HG03558 (cell line): ENCODE results near the gene GABRE.
"Not testable (repeated sequence)": the region's sequence is repeated elsewhere in the genome, so short reads cannot be mapped to it uniquely, and the experiment has no call there.

Experiments used
- ATAC-seq: cut with Tn5 transposase; IDR thresholded peaks from one replicate; pipeline ENCODE4 v1.9.1; 2021; ENCODE audit warnings: moderate number of reproducible peaks; ENCODE audit not compliant: unreplicated experiment; ENCODE audit errors: extremely low read depth

GABRE gene

DNA sequence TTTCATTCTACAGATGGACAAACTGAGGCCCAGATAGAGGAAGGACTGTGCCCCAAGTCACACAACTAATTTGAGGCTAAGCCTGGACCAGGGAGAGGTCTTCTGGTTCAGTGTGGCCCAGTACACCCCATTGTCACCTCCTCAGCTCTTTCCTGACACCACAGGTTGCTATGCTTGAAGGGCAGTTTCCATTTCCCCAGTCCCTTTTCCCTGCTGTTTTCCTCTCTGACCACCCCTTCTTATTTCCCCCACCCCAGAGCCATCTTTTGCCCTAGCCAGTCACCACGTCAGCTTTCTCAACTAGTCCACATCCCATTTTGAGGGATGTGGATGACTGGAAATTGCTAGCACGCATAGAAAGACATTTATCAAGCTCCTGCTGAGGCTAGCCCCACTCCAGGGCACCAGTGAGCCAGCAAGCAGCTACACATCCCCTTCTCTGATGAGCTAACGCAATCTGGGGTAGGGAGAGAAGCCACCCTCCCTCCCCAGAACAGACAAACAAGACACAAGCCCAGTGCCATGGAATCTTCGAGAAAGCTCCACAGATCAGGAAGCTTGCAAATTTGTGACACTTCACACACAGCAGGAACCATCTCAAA is 1.3 kb downstream of the GABRE start:
- ATAC-seq = no peak

DNA sequence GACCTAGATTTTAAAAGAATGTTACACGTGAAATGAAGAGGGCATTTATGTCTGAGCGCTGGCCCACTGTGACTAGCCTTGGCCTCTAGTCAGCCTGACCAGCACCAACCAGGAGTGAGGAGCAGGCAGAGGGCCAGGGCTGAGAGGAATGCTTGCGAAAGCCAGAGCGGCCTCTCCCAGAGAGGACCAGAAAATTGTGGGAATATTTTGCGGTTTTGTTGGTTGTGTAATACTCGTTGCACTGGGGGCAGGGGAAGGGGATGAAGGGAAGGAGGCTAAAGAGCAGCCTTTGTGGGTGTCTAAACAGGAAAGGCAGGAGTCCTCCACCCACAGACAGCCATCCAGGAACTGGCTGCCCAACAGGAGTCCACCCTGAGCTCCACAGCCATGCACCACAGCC is 3.8 kb downstream of the GABRE start:
- ATAC-seq = no peak

DNA sequence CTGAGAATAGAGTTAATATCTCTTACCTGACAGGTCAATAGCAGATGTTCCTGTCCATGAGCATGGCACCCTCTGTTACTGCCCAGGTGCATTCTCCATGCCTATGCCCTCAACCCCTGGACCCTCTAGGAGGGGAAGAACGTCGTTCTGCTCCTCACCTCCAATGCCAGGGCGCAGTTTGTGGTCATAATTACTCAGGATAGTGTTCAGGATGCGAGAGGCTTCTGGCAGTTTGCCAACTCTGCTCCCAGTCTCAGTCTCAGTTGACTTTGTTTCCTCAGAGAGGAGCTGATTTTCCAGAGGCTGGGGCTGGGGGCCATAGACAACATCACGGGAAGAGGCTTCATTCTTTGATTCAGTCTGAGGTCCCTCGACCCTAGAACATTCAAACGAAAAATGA is 4.4 kb downstream of the GABRE start:
- ATAC-seq = no peak

DNA sequence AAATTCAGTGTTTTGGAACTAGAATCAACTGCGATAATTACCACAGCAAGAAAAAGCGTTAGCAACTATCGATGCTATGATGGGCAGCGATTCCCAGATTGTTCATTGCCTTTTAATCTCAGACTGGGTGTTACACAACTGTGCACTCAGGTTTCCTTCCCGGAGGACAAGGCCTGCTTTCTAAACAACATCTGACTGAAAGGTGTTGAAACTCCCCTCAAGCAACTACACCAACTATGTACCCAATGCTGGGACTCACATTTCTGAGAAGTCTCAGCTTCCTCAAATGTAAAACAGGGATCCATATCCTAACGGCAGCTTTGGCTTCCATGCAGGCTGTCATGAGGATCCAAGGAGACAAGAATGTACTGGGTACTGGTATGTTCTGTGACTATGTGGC is 8.2 kb downstream of the GABRE start:
- no peak for ATAC-seq

DNA sequence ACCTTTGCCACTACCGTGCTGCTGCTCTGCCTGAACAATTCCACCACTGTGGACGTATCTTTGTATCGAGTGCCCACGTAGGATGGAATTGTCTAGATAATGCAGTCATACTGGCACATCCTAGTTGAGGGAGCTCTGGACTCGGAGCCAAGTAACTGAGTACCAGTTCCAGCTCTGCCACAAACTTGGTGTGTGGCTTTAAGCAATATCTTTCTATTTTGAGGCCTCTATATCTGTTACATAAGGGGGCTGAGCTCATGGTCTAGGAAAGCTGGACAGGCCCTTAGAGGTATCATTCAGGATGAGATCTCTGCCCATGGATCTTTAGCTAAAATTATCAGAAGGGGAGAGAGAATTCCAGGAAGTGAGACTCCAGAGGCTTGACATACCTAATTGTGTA is 12.4 kb downstream of the GABRE start:
- no peak for ATAC-seq

DNA sequence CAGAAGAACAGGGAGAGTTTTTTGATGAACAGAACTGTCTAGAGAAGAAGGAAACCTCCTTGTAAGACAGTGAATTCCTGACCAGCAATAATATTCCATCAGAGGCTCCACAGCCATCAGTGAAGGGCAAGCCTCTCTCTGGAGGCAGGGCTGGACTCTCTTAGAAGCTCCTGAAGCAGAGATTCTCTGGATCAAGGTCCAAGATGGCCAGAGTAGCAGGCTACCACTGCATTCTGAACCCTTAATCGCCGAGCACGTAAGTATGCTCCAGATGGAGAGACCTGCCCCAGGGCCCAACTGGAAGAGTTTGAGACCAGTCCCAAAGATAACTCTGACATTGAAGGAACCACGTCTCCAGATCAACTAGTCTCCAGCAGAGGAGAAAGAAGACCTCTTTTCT is 16.4 kb downstream of the GABRE start:
- ATAC-seq = no peak

DNA sequence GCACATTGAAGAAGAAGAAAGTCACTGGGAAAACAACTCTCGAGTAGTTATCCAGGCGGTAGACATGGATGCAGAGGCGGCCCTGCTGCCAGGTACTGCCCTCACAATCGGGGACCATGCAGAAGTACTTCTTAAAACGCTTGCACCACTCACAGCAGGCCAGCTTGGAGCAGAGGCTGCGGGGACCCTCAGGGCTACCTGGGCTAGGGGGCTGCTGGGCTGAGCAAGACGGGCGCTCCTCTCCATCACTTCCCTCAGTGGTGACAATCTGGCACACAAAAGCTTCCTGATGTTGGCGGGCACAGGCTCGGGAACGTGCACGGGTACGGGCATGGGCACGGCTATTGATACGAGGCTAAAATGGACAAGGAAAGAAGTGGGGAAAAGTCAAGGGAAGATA is 19.7 kb downstream of the GABRE start:
- no peak for ATAC-seq

DNA sequence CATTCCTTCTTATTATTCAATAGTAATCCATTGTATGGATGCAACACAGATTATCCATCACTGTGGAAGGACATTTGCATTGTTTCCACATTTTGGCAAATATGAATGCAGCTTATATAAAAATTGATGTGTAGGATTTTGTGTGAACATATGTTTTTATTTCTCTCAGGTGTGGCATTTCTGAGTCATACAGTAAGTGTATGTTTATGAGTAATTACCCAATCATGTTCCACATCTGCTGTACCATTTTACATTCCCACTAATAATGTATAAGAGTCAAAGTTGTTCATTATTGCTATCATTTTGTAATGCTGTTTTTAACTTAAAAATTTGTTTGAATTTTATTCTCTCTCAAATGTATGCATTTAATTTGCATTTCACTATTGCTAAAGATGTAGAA is 36.3 kb downstream of the GABRE start:
- no peak for ATAC-seq

DNA sequence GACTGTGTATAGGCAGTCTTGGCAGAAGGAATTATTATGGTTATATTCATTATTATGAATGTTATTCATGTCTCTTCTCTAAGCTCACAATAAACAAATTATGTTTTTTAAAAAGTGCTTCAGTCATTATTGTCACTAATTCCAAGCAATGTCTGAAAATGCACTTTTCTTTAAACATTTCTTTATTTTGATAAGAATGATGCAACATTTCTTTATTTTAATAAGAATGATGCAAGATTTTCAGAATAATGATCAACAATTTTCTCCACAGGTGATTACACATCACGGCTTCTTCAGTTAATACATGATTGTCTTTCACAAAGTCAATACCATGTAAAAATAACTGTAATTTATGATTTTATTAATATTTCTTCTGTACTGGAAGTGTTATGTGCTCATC is 39.1 kb downstream of the GABRE start:
- ATAC-seq = no peak

DNA sequence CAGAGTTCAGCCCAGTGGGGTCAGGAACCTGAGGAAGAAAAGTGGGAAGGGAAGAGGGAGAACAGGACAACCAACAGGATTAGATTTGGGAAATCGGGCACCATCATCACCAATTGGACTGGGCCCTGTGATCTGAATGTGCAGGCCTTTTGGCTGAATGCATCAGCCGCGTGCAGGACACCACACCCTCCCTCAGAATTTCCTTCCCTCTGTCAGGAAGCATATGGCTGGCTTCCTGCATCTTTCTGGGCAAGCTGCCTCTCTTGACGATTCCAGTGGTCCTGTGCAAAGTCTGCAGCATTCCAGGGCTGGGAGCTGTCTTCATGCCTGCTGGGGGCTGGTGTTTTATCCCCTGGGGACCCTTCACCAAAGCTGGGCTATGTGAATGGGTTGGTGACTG is 45.4 kb downstream of the GABRE start:
- ATAC-seq = no peak

DNA sequence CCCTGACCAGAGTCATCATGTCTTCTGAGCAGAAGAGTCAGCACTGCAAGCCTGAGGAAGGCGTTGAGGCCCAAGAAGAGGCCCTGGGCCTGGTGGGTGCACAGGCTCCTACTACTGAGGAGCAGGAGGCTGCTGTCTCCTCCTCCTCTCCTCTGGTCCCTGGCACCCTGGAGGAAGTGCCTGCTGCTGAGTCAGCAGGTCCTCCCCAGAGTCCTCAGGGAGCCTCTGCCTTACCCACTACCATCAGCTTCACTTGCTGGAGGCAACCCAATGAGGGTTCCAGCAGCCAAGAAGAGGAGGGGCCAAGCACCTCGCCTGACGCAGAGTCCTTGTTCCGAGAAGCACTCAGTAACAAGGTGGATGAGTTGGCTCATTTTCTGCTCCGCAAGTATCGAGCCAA is 50.8 kb downstream of the GABRE start:
- no peak for ATAC-seq

DNA sequence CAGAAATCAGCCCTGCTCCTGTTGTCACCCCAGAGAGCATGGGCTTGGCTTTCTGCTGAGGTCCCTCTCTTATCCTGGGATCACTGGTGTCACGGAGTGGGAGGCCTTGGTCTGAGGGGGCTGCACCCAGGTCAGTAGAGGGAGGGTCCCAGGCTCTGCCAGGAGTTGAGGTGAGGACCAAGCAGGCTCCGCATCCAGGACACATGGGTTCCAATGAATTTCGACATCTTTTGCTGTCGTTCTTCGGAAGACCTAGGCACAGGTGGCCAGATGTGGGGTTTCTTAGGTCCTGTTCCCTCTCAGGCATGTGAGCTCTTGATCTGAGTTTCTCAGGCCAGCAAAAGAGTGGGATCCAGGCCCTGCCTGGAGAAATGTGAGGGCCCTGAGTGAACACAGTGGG is 51.8 kb downstream of the GABRE start:
- ATAC-seq = no peak

DNA sequence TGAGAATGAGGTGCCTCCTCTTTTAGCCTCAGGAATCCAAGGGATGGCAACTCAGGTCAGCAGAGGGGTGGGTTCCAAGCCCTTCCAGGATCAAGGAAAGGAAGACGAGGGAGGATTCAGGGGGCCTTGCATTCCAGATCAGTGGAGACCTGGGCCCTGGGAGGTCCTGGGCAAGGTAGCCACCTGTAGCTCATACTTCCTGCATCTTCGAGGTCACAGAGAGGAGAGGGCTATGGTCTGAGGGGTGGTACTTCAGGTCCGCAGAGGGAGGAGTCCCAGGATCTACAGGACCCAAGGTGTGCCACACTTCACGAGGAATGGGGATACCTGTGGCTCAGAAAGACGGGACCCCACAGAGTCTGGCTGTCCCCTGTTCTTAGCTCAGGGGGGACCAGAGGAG is 52.6 kb downstream of the GABRE start:
- ATAC-seq = no peak

DNA sequence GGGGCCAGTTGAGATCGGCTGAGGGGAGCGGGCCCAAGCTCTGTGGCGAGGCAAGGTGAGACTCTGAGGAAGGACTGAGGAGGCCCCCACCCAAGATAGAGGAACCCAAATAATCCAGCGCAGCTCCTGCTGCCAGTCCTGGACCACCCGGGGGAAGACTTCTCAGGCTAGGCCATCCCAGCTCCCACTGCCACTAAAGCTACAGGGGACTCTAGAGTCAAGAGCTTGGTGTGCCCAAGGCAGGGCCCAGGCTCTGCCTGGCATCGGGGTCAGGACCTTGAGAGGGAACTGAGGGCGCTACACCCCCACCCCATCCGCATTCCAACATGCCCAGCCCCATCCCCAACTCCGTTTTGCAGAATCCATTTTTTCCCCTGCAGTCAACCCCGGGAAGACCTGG is 53.2 kb downstream of the GABRE start:
- ATAC-seq = no peak

DNA sequence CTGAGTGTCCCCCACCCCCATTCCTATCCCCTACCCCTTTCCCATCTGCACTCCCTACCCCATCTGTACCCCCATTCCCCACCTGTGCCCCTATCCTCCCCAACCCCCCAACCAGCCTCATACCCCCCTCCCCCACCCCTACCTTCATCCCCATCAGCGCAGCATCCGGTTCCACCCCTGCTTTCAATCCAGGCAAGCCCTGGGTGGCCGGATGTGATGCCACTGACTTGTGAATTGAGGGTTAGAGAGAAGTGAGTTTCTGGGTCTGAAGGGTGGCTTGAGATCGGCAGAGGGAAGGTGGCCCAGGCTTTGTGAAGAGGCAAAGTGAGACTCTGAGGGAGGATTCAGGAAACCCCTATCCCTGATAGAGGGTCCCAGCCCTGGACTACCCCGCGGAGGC is 53.9 kb downstream of the GABRE start:
- ATAC-seq = no peak

DNA sequence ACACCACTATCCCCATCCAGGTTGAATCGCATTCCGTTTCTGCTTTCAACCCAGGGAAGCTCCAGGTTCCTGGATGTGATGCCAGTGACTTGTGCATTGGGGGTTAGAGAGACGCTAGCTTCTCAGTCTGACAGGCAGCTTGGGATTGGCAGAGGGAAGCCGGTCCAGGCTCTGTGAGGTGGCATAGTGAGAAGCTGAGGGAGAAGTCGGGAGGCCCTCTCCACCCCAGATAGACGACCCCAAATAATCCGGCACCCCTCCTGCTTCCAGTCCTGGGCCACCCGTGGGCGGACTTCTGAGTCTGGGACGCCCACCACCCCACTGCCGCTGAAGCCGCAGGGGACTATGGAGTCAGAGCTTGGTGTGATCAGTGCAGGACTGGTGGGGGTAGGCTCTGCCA is 54.4 kb downstream of the GABRE start:
- ATAC-seq = no peak

DNA sequence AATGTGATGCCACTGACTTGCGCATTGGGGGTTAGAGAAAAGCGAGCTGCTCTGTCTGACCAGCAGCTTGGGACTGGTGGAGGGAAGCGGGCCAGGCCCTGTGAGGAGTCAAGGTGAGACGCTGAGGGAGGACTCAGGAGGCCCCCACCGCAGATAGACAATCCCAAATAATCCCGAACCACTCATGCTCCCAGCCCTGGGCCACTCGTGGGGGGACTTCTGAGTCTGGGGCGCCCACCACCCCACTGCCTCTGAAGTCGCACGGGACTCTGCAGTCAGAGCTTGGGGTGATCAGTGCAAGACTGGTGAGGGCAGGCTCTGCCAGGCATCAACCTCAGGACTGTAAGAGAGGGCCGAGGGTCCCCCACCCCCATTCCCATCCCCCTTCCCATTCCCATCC is 54.9 kb downstream of the GABRE start:
- ATAC-seq = no peak

DNA sequence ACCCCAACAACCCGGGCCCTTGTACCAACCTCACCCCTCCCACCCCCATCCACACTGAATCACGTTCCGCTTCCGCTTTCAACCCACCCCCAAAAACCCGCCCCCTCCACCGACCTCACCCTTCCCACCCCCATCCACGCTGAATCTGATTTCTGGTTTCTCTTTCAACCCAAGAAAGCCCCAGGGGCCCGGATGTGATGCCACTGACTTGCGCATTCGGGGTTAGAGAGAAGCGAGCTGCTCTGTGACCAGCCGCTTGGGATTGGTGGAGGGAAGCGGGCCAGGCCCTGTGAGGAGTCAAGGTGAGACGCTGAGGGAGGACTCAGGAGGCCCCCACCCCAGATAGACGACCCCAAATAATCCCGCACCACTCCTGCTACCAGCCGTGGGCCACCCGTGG is 55.7 kb downstream of the GABRE start:
- ATAC-seq = not testable (repeated sequence)

DNA sequence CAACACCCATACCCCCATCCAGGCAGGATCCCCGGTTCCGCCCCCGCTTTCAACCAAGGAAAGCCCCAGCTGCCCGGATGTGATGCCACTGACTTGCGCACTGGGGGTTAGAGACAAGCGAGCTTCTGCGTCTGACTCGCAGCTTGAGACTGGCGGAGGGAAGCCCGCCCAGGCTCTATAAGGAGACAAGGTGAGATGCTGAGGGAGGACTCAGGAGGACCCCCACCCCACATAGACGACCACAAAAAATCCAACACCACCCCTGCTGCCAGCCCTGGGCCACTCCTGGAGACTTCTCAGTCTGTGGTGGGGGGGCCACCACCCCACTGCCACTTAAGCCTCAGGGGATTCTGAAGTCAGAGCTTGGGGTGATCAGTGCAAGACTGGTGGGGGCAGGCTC is 61.7 kb downstream of the GABRE start, which contains the start of gene MAGEA4:
Gene MAGEA4, plus strand, starts transcription at position 110 of the 400 bp plus-strand sequence. CDS start 10,776 bp downstream, outside the sequence.
- no peak for ATAC-seq

DNA sequence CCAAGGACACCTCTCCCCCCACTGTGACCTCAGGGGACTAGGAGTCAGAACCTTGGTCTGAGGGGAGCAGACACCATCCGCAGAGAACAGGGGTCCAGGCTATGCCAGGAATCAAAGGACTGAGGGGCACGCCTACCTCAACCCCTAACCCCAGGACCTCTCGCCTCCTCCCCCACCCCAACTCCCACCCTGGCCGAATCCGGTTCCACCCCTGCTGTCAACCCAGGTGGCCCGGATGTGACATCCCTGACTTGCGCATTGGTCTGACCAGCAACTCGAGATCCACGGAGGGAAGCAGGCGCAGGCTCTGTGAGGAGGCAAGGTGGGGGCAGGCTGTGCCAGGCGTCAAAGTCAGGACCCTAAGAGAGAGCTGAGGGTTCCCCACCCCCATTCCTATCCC is 62.3 kb downstream of the GABRE start:
- no peak for ATAC-seq

DNA sequence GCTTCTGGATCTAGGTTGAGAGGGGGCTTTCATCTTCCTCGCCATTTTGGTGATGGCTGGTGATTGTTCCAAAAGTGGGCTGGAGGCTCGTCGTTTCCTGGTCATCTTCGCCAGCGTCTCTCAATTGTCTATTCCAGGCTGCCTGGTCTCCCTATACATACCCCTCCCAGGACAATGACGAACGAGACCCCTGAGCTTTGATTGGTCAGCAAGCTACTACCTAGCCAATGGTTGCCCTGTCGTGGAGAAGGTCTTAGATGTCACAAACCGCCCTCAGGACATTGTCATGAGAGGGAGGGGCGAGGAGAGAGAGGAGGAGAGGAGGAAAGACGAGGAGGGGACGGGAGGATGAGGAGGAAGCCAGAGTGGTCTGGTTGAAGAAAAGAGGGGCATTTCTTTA is 69.5 kb downstream of the GABRE start:
- no peak for ATAC-seq
